ENCODE data around the gene TMEM168.
"Not testable (repeated sequence)": the region's sequence is repeated elsewhere in the genome, so short reads cannot be mapped to it uniquely, and the experiment has no call there.

The TMEM168 gene, protein sequence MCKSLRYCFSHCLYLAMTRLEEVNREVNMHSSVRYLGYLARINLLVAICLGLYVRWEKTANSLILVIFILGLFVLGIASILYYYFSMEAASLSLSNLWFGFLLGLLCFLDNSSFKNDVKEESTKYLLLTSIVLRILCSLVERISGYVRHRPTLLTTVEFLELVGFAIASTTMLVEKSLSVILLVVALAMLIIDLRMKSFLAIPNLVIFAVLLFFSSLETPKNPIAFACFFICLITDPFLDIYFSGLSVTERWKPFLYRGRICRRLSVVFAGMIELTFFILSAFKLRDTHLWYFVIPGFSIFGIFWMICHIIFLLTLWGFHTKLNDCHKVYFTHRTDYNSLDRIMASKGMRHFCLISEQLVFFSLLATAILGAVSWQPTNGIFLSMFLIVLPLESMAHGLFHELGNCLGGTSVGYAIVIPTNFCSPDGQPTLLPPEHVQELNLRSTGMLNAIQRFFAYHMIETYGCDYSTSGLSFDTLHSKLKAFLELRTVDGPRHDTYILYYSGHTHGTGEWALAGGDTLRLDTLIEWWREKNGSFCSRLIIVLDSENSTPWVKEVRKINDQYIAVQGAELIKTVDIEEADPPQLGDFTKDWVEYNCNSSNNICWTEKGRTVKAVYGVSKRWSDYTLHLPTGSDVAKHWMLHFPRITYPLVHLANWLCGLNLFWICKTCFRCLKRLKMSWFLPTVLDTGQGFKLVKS

DNA sequence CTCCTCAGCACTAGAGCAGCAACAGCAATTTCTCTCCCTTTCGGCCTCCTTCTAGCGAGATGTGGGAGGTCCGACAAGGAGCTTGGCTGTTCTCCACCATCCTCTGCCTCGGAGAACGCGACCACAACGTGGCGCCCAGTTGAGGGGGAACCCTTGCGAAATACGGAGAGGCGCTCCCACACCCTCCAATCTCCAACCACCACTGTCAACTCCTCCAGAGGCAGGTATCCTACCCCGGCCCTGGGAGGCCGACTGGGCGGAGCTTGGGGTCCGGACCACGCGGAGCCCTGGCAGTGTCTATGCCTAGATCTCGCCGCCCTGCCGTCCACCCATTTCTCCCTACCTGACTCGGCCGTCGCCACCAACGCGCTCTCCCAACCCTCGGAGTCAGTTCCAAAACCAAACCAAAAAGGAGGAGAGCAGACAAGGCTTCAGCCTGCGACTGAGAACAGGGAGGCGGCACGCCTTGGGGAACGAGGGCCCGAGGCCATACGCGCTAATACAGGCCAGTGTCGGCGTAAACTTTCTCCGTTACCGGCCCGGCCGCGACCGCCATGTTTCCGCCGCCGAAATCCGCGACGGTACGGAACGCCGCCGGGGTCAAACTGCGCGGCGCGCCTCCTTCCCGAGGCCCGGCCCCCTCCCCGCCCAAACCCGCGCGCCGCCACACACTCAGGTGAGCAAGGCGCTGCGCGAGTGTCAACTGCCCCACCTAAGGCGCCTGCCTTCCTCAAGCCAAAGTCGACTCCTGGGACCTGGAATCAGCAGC is at the start of gene TMEM168:
TSS of gene TMEM168 (minus strand) at position 577 of the 769 bp plus-strand sequence. CDS start 5,568 bp downstream, outside the sequence.
- peak; percentile 68 for DNase-seq (ENCODE audit: low read depth, low spot score)

DNA sequence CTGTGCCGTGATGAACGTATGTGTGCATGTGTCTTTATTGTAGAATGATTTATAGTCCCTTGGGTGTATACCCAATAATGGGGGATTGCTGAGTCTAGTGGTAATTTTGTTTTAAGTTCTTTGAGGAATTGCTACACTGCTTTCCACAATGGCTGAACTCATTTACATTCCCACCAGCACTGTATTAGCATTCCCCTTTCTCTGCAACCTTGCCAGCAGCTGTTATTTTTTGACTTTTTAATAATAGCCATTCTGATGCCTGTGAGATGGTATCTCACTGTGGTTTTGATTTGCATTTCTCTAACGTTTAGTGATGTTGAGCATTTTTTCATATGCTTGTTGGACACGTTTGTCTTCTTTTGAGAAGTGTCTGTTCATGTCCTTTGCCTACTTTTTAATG is 45.7 kb upstream of the TMEM168 start:
- not testable (repeated sequence) for DNase-seq (ENCODE audit: low read depth, low spot score)

DNA sequence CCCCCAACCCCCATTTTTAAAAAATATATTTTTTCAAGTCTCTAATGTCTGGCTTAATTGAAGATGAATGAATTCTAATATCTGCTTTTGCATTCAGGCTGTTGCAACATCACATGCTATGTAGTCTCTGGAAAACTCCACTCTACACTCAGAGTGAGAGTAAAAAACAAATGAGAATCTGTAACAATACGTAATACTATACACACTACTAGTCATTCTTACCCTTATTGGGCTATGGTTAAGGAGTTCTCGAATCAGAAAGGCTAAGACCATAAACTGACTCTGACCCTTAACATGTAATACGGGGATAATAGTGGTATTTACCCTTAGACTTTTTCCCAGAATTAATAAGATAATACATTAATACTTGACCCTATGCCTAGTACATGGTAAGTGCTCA is 42.9 kb upstream of the TMEM168 start:
- DNase-seq (ENCODE audit: low read depth, low spot score), result no peak

DNA sequence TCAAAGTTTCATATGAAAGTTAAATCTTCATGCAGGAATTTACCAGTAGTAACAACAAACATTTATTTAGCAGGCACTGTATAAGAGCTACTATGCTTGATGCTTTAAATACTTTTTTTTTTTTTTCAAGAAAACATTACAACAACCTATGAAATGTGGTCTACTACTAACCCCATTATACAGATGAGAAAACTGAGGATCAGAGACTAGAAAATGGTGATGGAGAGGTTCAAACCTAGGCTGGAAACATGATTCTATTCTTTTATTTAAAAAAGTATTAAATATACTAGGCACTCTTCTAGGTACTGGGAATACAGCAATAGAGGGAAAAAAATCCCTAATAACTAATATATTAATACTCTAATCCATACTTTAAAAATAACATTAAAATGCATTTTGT is 40.6 kb upstream of the TMEM168 start:
- DNase-seq (ENCODE audit: low read depth, low spot score), result no peak

DNA sequence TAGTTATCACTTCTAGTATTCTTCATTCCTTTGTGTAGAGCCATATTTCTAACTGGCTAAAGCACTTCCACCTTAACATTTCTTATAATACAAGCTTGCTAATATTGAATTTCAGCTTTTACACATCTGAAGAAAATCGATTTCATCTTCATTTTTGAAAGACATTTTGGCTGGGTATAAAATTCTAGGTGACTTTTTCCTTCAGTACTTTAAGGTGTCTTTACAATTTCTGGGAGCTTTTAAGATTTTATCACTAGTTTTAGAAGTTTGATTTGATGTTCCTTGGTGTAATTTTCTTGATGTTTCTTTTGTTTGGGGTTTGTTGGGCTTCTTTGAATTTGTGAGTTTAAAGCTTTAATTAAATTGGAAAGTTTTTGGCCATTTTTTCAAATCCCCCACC is 38.5 kb upstream of the TMEM168 start:
- no peak for DNase-seq (ENCODE audit: low read depth, low spot score)

DNA sequence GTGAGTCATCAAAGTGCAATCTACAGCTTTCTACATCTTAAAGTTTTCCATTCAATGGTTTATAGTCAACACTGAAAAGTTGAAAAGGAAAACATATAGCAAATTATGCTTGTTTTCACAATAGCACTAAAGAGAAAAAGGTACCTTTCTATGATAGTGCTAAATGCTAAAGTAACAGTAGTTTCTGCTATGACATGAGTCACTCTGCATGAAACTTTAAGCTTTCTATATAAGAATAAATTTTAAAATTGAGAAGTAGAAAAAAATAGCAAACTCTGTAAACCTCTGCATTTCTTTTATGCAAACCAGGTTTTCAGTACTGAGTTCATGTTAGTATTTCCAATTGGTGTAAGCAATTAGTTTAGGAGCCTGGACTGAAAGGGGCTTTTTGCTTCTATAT is 31.2 kb upstream of the TMEM168 start:
- no peak for DNase-seq (ENCODE audit: low read depth, low spot score)

DNA sequence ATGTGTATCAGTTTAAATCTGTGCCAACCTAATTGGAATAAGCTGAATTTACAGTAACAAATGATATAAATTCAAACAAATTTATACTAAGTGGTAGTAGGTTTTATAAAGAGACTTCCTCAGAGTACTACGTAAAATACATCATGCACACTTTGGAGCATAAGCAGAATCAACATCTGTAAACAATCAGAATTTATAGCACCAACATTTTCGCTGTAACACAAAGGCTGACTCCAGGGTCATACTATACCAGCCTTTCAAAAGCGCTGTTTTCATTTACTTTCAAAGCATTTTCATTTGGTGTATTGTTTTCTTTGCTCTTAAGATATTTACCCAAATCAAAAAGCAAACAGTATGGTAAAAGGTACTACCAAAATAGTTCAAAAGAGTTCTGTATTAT is 29.3 kb upstream of the TMEM168 start:
- DNase-seq (ENCODE audit: low read depth, low spot score), result no peak

DNA sequence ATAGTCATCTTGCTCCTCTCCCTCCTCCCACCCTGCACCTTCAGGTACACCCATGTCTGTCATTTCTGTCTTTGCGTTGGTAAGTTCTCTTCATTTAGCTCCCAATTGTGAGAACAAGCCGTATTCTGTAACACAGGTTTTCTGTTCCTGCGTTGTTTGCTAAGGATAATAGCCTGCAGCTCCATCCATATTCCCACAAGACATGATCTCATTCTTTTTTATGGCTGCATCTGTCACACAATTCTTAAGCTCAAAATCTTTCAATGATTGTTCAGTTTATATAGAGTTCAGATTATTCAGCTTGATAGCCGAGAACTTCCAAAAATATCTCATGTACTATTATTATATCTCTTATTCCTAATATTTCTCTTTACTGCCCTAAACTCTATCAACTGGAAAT is 16.0 kb upstream of the TMEM168 start:
- no peak for DNase-seq (ENCODE audit: low read depth, low spot score)

DNA sequence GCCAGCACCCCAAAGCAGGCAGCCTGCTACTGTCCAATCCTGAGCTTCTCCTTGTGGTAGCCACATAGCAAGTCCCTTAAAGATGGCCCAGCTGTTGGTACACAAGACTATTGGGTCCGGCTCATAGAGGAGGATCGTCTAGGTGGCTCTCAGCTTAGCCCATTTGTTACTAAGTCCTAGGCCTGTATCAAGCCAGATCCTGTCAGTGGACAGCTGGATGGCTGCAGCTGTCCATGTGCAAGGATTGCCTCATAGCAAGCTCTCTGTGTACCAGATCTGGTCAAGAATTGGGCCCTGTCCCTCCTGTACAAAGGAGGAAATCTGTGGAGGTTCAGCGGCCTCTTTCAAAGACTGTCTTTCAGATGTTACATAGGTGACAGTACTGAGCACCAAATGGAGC is 12.2 kb upstream of the TMEM168 start:
- no peak for DNase-seq (ENCODE audit: low read depth, low spot score)

DNA sequence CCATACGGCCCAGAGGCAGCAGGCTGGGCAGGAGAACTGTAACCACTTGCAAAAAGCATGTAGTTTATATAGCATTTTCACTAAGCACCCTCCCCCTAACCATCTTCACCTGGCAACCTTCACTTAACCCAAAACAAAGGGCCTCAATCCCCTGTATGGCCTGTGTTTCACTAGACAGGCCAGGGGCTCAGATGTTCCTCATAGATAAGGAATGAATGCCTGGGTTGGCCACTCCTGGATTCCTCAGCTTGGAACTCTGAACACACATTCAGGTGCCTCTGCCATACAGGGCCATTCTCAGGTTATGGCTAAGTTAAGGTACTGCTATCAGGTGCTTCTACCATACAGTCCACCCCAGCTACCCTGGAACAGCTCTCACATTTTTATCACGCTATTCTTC is 10.3 kb upstream of the TMEM168 start:
- DNase-seq (ENCODE audit: low read depth, low spot score), result no peak

DNA sequence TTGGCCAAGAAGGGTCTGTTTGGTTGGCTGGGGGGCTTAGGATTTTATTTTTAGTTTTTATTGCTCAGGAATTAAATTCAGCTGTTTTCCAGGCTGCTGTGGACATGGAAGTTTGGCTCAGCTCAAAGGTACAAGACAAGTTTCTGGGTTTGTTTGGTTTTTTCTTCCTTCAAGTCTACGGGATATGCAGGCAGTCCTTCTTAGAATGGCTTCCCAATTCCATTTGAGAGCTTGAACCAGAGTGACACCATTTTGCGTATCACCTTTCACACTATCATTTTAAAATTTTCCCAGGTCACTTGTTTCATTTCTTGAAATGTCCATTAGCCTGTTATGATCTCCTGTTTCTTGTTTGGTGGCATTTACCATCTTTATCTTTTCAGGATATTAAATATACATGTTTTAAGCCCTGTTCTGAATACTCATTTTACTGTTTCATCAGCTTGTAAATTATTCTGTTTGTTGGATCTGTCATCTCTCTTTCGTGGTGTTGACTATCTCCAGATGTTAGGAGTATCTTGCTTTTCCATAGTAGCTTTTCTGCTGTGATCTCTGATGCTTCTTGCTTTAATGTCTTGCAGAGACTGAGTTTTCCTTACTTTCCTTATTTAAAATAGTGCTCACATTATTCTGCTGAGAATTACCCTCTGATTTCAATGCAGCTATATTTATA is 9.4 kb upstream of the TMEM168 start:
- DNase-seq (ENCODE audit: low read depth, low spot score), result no peak

DNA sequence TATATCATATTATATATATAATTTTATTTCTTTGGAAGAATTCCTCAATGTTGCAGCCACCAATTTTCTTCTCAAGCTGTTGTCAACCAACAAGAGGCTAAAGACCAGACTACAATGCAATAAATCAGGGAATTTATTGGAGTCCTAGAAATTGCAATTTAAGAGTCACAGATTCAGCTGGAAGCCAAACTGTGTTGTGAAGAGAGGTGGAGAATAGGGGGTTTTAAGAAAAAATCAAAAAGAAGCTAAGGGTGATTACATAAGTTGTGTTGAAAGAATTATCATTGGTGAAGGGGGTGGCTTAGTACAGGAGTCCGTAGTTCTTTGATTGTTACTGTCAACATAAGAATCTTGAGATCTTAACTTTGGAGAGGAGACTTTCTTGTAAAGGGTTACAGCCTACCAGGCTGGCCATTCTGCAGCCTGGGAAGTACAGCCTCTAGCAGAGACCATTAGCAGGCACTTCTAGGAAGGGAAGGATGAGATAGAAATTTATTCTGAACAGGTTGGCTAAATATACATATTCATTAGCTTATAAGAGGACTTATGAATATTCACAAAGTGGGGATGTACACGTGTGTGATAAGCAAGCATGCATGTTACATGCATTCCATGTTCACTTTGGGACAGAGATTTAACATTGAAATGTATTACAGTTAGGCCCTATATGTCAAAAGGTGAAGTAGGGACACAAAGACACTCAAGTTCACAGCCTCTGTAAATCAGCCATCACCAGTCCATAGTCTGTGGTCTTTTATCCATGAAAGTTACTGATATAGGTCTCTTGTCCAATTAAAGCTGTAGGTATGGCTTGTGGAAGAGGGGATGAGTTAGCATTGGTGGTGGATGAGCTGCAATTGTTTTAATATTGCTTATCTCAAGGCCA is 8.3 kb upstream of the TMEM168 start:
- DNase-seq (ENCODE audit: low read depth, low spot score), result no peak

DNA sequence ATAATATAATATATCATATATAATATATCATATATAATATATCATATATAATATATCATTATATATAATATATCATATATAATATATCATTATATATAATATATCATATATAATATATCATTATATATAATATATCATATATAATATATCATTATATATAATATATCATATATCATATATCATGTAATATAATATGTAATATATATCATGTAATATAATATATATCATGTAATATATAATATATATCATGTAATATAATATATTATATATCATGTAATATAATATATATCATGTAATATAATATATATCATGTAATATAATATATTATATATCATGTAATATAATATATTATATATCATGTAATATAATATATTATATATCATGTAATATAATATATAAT is 6.4 kb upstream of the TMEM168 start:
- not testable (repeated sequence) for DNase-seq (ENCODE audit: low read depth, low spot score)

DNA sequence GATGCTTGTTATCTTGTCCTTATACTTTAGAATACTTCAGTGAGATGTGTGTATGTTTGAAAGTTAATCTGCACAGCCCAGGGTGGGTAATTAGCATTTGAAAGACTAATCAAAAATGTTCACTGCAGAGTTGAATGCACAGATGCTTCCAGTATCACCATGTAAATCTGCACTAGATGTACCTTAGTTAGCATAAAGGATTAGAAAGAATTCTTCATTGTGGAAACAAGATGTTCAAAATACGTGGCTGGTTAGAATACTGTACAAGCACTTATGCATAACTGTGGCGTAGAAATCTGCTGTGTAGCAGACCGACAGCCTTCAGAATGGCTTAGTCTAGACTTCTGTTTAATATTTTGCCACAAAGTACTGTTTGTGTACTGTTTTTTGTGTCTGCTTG is 2.2 kb upstream of the TMEM168 start:
- no peak for DNase-seq (ENCODE audit: low read depth, low spot score)

DNA sequence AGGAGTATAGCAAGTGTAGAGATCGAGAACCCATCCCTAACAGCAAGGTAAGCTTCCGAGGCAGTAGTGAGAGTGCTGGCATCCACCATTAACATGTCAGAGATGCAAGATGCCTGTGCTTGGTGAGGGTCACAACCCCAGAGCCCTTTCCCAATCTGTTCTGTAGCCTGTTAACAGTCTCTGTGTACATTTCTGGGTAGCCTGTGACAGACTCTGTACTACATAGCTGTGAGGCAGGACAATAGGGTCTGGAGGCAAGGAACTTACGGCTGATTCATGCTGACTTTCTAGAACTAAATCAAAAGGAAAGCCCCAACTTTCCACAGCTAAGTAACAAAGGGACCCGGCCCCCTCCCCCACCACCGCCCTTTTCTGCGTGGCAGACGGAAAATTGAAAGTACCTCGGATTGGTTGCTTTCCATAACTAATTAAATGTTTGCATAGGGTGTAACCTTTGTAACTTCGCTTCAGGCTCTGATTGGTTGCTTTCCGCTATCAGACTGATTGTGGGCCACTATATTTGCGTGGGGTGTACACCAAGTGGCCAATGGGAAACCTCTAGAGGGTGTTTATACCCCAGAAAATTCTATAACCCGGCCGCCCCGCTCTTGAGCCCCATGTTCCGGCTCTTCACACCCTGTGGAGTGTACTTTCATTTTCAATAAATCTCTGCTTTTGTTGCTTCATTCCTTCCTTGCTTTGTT is 1.4 kb upstream of the TMEM168 start:
- DNase-seq (ENCODE audit: low read depth, low spot score), result no peak

DNA sequence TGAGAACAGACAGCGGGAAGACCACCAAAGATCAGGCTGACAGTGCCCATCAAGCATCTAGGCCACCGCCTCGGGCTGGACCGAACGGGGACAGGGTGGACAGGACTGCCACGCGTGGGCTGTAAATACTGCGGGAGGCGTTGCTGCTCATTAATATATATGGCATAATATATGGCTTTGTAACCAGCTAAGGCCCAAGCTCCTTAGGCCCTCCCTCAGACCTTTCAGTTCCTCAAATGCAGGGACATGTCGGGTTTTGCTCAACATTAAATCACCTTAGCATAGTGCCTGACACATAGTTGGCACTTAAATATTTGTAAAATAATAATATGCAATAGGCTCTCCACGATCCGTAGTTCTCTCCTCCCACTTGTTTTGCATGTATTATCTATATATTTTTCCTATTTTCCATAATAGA is 402 bp upstream of the TMEM168 start:
- no peak for DNase-seq (ENCODE audit: low read depth, low spot score)

DNA sequence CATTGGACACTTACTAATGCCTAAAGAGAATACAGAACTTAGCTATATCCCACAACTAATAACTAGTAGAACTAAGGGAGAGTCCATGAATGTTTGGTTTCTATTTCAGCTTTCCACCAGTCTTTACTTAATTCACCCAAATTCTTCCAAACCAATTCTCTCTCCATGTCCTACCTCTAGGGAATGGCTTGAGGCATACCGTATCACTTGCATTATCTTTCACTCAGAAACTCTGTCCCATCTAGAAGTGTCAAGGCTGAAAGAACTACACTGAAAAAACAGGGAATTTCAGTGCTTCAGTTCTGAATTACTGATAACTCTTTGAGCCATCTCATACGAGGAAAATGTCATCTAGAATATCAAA is 758 bp downstream of the TMEM168 start:
- DNase-seq (ENCODE audit: low read depth, low spot score), result no peak

DNA sequence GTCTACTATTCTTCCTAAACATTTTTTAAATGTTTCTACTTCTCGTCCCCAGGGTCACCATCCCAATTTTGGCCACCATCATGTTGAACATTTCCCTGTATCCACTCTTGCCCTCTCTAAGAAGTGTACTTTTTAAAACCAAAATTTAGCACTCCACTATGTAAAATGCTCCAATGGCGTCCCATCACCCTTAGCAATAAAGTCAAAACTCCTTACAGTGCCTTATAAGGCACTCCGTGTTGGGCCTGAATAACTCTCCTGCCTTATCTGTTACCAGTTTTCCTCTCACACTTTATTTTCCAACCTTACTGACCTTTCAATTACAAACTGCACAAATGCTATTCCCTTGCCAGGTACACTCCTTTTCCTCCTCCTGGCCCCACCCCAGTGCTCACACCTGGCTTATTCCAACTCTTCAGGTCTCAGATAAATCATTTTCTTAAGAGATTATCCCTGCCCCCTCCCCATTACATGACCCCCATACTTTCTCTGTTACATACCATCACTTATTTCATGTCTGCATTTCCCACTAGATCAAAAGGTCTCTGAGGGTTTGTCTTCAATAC is 1.3 kb downstream of the TMEM168 start:
- no peak for DNase-seq (ENCODE audit: low read depth, low spot score)

DNA sequence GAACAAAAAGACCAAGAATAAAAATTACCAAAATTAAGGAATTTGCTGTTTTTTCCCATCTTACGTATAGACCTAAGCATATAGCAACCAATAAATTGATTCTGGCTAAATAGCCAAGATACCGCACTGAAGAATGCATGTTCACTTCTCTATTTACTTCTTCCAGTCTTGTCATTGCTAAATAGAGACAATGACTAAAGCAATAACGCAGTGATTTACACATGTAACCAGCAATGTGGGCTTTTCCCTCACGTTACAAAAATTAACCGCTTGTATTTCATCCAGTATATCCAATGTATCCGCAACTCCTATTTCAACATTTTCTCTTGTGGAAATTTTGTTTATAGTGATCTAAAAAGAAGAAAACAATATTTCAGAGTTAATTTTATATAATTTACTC is 5.6 kb downstream of the TMEM168 start:
- no peak for DNase-seq (ENCODE audit: low read depth, low spot score)

DNA sequence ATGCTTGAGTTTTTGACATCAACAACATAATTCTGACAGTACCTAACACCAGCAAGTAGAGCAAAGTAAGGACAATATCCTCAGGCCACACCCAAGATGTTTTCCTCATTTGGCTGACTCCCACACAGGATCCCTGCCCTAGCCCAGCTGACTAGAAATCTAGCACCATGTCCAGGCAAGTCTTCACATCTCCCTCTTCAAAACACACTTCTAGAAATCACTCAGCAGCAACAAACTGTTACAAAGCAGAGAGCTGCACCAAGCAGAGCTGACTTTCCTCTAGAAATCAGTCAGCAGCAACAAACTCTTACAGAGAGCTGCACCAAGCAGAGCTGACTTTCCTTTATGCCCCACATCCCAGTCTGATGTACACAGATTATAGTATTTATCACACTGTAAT is 7.7 kb downstream of the TMEM168 start:
- no peak for DNase-seq (ENCODE audit: low read depth, low spot score)
